Measurements from ENCODE around the gene HLA-DMB.
"Not testable (repeated sequence)": the region's sequence is repeated elsewhere in the genome, so short reads cannot be mapped to it uniquely, and the experiment has no call there.

The HLA-DMB gene

GRCh38 chr6:32954986-32955802, 14.4 kb upstream of the HLA-DMB start:
- peak; percentile 41 for DNase-seq
- in situ Hi-C loops (cut with HindIII; ENCODE audit: low pct_ligation_motif_present, low pct_unique_long_range_greater_than_20kb, low sequenced_read_pairs): no loop called here

- in situ Hi-C loops (cut with HindIII; ENCODE audit: low pct_ligation_motif_present, low pct_unique_long_range_greater_than_20kb, low sequenced_read_pairs): no loop called here
- no peak for DNase-seq
These were observed 13.4 kb upstream of the HLA-DMB start for GRCh38 chr6:32954267-32954666.

DNA sequence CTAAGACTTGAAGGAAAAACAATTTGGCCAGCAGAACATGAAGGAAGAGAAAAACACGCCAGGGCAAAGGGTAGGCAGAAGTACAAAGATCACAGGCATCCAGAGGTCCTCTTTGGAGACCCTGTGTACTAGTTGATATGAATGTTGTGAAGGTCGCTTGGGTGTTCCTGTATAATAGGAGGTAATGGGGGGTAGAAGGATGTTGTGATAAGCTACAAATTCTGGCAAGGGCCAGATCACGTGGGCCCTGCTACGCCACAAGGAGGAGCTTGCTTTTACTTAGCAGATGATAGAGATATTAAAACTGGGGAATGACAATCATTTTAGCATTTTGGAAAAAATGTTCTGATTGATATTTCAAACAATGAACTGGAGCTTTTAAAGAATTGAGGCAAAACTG, 12.9 kb upstream of the HLA-DMB start:
- in situ Hi-C loops (cut with HindIII; ENCODE audit: low pct_ligation_motif_present, low pct_unique_long_range_greater_than_20kb, low sequenced_read_pairs): no loop called here
- no peak for DNase-seq

- peak; percentile 93 for DNase-seq
- in situ Hi-C loops (cut with HindIII; ENCODE audit: low pct_ligation_motif_present, low pct_unique_long_range_greater_than_20kb, low sequenced_read_pairs): no loop called here
These were observed 12.2 kb upstream of the HLA-DMB start, which contains the start of gene HLA-DMA for GRCh38 chr6:32952817-32953739. Gene HLA-DMA, minus strand, starts transcription at chr6:32953097. Its CDS starts 61 bp downstream, at chr6:32953036.

GRCh38 chr6:32950449-32950848, 9.6 kb upstream of the HLA-DMB start:
- no peak for DNase-seq
- in situ Hi-C loops (cut with HindIII; ENCODE audit: low pct_ligation_motif_present, low pct_unique_long_range_greater_than_20kb, low sequenced_read_pairs): no loop called here

DNA sequence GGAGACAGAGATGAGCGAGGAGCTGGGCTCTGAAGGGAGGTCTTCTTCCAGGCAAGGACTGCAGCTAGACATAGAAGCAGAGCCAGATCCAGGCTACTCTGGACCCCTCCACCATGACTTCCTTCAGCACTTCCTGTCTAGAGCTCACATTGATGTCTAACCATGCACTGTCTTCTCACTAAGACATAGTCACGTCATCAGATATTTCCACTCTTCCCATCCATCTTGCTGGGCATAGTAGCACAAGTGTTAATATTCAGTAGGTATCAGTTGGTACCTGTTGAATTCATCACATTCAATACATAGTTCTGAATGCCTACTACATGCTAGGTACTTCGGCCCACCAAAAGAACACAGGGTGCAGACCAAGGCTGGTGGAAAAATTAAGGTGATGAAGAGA, 9.2 kb upstream of the HLA-DMB start:
- DNase-seq: no peak
- in situ Hi-C loops (cut with HindIII; ENCODE audit: low pct_ligation_motif_present, low pct_unique_long_range_greater_than_20kb, low sequenced_read_pairs): no loop called here

GRCh38 chr6:32949113-32949512, 8.3 kb upstream of the HLA-DMB start:
- DNase-seq: no peak
- in situ Hi-C loops (cut with HindIII; ENCODE audit: low pct_ligation_motif_present, low pct_unique_long_range_greater_than_20kb, low sequenced_read_pairs): no loop called here

DNA sequence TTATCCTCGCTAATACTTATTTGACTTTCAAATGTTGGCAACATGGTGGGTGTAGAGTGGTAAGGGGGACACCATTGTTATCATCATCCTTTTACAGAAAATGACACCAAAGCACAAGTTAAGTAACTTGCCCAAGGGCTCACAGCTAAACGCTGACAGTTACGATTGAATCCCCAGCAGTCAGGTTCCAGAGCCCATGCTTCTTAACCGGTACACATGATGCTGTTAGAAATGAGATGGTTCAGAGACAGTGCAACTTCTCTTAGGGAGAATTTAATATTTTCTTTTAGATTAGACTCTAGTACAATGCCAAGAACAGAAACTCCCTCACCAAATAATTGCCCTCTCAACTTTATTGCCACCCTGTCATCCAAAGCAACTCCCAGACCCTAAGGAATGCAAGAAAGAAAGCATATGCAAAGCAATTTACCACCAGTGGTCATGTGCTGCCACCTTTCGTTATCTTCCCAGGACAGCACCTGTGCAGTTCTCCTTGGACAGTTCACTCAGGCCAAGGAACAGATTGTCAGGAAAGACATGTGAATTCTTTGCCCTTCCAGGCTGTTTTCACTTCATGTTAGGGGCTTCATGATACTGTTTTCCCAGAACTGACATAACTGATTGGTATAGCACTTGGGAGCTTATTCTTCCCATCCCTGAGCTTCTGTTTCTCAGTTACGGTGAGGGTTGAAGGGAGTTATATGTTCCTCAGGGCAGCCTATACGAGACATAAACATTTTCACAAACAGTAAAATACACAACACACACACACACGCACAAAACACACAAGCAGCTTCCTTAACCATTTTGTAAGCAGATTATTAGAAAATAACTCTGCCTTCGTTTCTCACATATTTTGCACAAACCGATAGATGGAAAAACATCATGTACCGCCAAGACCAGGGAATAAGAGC, 7.0 kb upstream of the HLA-DMB start:
- peak; percentile 67 for DNase-seq
- in situ Hi-C loops (cut with HindIII; ENCODE audit: low pct_ligation_motif_present, low pct_unique_long_range_greater_than_20kb, low sequenced_read_pairs): no loop called here

GRCh38 chr6:32946893-32947292, 6.1 kb upstream of the HLA-DMB start:
- DNase-seq: no peak

GRCh38 chr6:32945953-32946352, 5.1 kb upstream of the HLA-DMB start:
- in situ Hi-C loops (cut with HindIII; ENCODE audit: low pct_ligation_motif_present, low pct_unique_long_range_greater_than_20kb, low sequenced_read_pairs): no loop called here
- no peak for DNase-seq

More at GRCh38 chr6:32946893-32947292, 6.1 kb upstream of the HLA-DMB start:
- in situ Hi-C loops (cut with HindIII; ENCODE audit: low pct_ligation_motif_present, low pct_unique_long_range_greater_than_20kb, low sequenced_read_pairs): no loop called here

DNA sequence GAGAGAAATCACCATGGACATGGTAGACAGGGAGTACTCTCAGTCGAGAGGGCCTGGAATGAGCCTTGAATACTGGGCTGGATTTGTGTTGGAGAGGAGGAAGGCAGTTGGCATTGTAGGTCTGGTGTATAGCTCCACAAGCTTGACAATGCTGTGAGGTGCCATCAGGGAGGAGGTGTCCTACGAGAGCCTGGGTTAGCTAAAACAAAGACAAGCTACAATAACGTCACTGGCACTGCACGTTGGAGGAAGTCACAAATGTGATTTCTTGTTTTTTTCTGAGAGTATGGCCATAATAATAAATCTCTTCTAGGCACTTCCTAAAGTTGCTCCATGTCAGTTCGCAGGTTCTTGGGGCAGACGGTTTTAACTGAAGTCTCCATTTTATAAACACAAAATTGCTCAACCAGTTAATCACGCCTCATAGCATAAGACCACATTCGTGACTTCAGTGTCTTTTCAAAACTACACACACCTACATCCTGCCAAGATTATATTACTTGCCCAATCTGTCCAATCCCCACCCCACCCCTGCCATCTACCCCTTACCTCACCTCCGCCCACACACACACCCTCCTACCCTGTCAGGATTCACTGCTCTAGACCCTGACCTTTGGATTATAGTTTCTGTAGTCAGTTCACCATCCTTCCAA, 4.4 kb upstream of the HLA-DMB start:
- DNase-seq: no peak
- in situ Hi-C loops (cut with HindIII; ENCODE audit: low pct_ligation_motif_present, low pct_unique_long_range_greater_than_20kb, low sequenced_read_pairs): no loop called here

- in situ Hi-C loops (cut with HindIII; ENCODE audit: low pct_ligation_motif_present, low pct_unique_long_range_greater_than_20kb, low sequenced_read_pairs): no loop called here
- no peak for DNase-seq
These were observed 3.2 kb upstream of the HLA-DMB start for GRCh38 chr6:32943864-32944649.

DNA sequence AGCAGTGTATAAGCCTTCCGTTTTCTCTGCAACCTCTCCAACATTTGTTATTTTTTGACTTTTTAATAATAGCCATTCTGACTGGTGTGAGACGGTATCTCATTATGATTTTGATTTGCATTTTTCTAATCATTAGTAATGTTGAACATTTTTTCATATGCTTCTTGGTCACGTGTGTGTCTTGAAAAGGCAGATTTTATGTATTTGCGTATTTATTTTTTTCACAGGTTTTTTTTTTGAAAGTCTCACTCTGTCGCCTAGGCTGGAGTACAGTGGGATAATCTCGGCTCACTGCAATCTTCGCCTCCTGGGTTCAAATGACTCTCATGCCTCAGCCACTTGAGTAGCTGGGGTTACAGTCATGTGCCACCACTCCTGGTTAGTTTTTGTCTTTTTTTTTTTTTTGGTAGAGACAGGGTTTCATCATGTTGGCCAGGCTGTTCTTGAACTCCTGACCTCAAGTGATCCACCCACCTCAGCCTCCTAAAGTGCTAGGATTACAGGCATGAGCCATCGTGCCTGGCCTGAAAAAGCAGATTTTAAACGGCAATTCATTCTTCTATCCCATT, 1.8 kb upstream of the HLA-DMB start:
- in situ Hi-C loops (cut with HindIII; ENCODE audit: low pct_ligation_motif_present, low pct_unique_long_range_greater_than_20kb, low sequenced_read_pairs); DNase-seq: not testable (repeated sequence)

DNA sequence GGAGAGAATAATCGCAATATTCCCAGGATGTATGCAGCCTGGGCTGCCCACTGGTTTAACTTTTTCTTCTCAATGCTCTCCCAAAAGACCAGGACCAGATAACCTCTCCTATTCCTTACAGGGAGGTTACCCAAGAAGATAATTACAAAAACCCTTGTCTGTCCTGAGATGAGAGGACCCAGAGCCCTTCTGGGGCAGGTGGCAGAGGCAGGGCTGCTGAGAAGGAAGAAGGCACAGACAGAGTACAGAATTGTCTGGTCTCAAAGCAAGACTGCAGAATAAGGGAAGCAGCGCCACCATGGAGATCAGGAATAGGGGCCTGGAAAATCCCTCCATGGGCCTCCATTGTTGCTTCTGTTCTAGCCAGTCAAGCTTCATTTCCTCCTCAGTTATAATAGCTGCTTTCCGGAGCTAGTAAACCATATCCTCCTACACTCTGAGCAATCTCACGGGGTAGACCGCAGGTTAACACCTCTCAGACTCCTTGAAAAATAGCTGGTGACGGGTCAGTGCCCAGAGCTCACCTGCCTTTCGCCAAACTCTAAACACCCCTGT, 463 bp upstream of the HLA-DMB start:
- DNase-seq: no peak
- in situ Hi-C loops (cut with HindIII; ENCODE audit: low pct_ligation_motif_present, low pct_unique_long_range_greater_than_20kb, low sequenced_read_pairs): no loop called here

DNA sequence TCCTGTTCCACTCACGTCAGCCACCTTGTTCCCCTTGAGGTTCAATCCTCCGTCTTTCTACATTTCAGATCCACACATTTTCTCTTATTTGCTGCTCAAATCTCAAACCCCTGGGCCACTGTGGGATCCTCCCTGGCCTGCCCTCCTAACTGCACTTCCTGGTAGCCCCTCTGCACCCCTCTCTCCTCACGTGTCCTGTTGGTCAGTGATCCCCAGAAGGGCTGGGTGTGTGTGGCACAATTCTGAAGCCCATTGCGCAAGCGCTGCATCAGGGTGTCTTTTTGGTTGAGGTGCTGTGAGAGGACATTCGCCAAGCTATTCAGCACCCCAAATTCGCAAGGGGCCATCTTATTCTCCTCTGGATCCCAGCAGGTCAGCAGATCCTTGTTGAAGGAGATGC, 2.3 kb downstream of the HLA-DMB start:
- in situ Hi-C loops (cut with HindIII; ENCODE audit: low pct_ligation_motif_present, low pct_unique_long_range_greater_than_20kb, low sequenced_read_pairs): no loop called here
- DNase-seq: no peak

DNA sequence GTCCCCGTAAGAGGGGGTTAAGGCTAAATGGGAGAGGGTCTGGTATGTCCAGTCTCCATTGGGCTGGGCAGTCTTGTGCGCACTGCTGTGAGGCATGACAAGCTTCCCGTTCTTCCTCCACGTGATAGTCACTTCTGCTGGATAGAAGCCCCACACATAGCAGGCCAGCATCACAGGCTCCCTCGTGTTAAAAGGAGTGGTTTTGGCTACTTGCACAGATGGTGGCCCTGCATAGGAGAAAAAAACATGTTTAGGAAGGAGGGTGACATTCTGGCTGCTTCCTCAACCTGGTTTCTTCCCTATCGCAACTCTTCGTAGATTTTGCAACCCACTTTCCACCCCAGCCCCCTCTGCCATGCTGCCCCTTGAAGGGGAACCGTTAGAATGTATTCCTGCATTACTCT, 3.6 kb downstream of the HLA-DMB start:
- no peak for DNase-seq
- in situ Hi-C loops (cut with HindIII; ENCODE audit: low pct_ligation_motif_present, low pct_unique_long_range_greater_than_20kb, low sequenced_read_pairs): no loop called here

Measured in ACHN (cell line).